Astrocyte (in vitro differentiated cells and primary cell): ENCODE measurements around the gene METRNL.

Experiments used
- CTCF ChIP-seq: IDR thresholded peaks from 2 replicates; pipeline ENCODE4 v1.5.1; 2011; ENCODE audit warnings: low read depth, mild to moderate bottlenecking, inconsistent platforms, low read length, moderate library complexity; ENCODE audit not compliant: insufficient read depth
- EZH2 ChIP-seq: IDR thresholded peaks from 2 replicates; pipeline ENCODE4 v1.6.1; 2012; ENCODE audit warnings: mild to moderate bottlenecking, low read length, inconsistent platforms; ENCODE audit not compliant: insufficient read depth

- TF ChIP-seq CTCF (no peak), EZH2 (no peak)
These were observed 36.4 kb downstream of the METRNL start for GRCh38 chr17:83115832-83116231.
